Fibroblast of skin of right biceps (primary cell): ENCODE measurements around the gene CERS6.

Source experiments
- DNase-seq: peaks from one replicate; pipeline ENCODE4 v3.0.0-alpha.2; 2013

CERS6 gene

DNA sequence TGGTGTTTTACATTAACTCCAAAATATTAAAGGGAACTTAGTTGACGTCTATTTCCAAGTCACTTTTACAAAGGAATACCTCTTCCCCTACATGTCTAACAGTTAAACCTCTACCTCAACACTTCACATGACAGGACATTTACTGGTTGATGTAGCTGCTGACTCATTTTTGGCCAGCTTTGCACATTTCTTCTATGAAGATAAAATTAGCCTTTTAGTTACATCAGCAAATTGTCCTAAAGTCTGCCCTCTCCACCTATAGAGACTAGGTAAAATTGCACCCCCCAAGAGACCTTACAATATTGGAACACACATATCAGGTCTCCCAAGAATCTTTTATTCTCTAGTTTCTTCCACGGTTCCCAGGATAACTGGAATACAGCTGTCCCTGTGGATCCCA is 10.1 kb upstream of the CERS6 start:
- no peak for DNase-seq

DNA sequence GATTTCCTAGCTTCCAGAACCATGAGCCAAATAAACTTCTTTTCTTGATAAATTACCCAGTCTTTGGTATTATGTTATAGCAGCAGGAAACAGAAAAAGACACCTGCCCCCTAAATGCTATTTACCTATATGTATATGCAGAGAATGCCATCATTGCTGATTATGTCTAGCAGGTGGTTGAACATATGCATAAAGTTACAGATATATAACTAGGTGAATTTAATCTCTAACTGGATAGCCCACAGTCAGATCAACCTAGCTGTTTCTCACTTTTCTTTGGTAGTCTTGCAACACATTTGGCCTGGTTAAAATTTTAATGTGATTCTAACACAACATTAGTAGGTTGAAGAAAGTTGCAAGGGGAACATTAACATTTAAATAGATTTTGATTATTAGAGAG is 7.1 kb upstream of the CERS6 start:
- DNase-seq, result no peak

DNA sequence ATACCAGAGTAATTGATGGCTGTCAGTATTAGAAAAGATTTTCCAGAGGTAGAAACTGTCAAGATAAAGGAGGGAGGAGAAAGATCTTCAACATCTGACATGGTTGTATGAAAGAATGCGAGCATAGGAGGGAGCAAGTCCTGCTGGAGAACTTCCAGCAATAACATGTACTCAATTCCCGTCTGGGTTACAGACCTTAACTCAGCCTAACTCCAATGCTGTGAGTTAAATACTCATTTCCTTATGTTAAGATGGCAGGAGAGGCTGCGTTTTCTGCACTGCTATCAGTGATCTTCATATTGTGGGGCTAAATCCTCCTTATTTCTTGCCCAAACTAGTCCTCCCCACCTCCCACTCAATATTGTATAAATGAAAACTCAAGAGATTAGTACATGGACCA is 6.7 kb upstream of the CERS6 start:
- DNase-seq, result peak; percentile 54

DNA sequence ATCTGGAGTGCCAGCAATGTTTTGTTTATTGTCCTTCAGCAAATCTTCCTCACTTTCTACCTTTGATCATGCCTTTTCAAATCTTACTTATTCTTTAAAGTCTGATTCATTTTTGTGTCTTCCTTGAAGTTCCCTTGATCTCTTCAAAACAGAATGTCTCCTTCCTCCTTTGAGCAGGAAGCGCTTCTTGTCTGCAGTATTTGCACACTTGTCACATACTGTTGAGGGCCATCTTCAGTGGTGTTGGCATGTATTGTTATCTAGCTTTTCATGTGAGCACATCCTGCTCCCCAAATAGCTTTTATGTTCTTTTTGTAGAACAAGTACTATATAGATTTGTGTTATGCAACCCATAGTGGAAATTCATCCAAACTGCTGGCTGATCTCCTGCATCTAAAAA is 5.9 kb upstream of the CERS6 start:
- DNase-seq, result no peak

DNA sequence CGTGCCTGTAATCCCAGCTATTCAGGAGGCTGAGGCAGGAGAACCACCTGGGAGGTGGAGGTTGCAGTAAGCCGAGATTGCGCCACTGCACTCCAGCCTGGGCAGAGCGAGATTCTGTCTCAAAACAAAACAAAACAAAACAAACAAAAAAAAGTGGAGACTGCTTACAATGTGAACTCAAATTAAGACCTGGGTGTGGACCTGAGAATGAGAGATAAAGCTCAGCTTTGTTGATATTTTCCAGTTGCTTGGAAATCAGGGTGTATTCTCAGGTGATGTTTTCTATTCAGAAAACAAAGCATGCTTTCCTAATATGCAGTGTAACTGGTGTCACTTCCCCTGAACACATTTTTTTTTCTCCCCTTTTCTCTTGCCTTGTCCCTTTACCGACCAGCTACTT is 5.3 kb upstream of the CERS6 start:
- DNase-seq, result no peak

DNA sequence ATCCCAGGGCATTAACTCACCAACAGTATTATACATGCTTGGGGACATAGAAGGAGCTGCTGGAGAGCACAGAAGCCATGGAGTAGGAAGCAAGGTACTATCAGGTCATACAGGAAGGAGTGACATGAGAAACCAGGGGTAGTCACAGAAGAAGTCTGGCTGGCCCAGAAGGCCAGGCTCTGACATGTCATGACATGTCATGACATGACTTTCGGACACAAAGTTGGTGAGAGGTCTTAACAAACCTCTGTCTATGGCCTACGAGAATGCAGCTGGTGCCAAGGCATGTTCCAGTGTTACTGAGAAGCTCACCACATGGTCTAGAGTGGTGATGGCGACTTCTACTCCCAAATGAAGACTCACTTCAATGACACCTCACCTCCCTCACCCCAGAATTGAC is 3.3 kb upstream of the CERS6 start:
- no peak for DNase-seq

DNA sequence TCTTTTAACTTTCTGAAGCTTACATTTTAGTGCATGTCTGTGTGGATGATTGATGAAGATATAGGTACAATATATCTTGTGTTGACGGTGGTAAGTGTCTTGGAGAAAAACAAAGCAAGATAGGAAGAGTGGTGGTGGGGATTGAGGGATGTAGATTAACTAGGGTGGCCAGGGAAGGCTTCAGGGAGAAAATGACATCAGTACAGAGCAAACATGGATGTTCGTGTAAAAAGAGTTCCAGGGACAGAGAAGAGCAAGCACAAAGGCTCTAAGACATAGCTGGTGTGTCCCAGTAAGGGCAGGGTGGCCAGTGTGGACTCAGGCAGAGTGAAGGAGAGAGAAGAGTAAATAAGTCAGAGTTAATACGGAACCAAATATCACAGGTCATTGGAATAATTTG is 2.7 kb upstream of the CERS6 start:
- DNase-seq, result no peak

DNA sequence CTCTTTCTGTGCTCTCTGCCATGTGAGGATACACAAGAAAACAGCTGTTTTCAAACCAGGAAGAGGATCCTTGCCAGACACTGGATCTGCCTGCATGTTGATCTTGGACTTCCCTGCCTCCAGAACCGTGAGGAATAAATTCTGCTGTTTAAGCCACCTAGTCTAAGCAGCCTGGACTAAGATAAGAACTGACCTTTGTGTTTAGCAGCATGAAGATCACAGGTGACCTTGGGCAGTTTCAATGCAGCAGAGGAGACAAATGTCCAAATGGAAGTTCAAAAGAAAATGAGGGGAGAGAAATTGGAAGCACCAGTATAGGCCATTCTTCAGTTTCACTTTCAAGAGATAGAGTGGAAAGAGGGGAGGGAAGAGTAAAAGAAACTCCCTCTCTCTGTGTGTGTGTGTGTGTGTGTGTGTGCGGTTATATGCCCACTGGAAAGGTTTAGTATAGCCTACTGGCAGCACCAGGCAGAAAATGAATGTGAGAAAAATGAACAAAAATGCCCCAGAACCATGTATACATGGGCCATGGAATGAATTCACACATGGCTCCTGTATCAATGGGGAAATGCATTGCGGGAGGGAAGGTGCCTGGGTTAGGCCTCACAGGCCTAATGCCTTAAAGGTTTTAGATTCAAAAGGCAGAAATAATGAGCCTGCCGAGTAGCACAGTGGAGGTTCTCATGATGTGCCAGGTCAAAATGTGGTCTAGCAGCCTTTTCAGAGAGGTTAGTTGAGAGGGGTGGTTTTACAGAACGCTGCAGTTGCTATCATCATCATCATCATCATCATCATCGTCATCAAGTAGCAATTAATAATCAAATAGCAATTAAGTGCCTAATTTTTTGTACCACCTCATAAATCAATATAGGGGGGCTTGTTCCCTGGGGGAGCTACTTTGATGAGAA is 1.1 kb upstream of the CERS6 start:
- no peak for DNase-seq

DNA sequence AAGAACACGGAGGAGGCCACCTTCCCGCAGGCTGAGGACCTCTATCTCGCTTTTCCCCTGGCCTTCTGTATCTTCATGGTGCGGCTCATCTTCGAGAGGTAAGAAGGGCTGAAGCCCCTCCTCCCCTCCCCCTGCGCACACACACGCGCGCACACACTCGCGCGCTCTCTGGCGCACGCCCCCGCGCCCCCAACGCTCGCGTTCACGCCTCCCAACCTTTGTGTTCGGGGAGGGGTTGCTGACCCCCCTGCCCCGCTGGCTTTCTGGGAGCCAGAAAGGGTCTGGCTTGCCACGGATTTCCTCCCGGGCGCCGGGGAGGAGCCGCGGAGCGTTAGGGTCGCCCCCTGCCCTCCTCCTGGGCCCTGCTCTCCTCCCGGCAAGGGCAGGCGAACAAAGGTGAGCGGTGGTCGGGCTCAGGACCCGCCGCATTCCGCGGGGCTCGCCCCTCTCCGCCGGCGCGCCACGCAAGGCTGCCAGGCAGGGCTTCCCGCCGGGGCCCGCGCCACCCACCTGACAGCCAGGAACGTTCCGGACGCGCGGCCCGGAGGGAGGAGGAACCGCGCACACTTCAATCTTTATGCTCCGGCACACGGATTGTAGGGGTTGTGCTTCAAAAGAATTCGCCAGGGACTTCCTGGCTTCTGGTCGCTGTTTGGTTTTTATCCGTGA is 583 bp downstream of the CERS6 start:
- DNase-seq, result peak; percentile 28

DNA sequence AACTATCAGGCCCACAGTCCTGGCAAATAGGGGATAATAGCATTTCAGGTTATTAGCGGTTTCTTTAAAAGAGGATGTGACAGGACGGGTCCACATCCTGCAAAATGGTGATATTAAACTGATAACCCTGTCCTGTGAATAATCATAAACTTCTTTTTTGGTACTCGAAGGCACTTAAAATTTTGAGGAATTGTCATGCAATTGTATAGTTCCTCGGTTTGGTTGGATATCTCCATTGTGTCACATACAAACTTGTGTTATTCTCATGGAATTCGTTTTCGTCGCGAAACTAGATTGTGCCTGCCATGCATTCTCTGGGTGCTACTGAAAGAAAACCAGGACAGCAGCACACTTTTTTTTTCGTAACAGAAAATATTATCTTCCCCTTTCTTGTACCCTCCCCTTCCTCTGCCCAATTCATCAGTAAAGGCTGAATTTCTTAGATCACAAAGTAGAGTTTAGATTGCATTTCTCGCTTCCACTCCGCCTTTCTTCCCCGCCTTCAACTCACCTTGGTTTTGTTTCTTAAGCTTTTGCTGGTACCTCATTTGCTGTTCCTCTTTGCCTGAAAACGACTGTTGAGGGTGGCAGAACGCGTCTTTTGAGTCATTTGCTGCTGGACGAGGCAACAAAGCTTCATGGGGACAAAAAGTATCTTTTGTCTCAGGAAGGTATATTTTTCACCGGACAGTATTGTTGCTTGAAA is 1.3 kb downstream of the CERS6 start:
- DNase-seq, result no peak

DNA sequence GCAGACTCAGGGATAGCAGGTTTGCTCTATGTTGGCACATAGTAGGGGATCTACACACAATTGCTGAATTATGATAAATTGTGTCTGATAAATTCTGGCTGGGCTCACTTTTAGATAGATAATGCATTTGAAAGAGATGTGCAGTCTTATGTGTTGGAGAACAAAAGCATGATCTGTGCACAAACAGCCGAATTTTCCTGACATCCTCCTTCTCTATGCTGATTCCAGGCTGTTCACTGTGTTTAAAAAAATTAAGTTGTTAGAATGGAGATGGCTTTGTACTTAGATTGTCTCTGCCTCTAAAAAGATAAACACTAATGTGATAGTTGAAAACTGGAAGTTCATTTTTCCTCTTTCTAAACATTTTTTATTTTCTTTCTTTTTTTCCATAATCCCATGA is 2.1 kb downstream of the CERS6 start:
- DNase-seq, result no peak

DNA sequence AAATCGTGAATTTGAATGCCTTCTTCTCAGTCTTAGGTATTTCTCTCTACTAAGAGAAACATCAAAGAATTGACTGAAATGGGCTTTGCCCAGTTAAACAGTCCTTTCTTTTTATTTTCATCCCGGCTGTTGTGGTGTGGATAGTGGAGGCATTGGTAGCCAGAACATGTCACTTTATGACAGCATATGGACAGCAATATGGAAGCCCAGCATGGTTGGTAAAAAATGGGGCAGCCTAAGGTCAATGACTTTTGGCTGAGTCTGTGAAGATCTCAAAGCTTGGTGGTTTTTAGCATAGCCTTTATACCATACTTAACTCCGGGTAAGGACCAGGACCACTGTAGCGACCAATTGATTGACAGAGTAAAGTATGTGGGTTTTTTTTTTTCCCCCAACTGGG is 3.2 kb downstream of the CERS6 start:
- DNase-seq, result no peak

DNA sequence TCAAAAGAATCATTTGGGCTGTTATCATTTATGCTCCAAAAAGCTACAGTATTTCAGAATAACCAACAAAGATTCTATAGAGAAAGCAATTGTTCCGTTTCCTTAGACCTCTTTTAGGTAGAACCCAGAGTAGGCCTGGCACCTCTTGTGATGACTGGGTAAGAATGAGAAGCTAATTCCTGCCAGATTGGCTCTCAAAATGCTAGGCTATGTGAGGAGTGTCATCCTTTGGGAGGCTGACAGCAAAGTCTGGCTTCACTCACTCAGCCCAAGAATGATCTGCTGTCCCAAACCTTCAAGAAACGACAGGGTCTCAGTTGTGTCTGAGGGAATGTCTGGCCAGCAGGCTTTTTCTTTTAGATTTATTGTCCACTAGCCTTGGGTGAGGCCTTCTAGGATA is 4.5 kb downstream of the CERS6 start:
- no peak for DNase-seq

DNA sequence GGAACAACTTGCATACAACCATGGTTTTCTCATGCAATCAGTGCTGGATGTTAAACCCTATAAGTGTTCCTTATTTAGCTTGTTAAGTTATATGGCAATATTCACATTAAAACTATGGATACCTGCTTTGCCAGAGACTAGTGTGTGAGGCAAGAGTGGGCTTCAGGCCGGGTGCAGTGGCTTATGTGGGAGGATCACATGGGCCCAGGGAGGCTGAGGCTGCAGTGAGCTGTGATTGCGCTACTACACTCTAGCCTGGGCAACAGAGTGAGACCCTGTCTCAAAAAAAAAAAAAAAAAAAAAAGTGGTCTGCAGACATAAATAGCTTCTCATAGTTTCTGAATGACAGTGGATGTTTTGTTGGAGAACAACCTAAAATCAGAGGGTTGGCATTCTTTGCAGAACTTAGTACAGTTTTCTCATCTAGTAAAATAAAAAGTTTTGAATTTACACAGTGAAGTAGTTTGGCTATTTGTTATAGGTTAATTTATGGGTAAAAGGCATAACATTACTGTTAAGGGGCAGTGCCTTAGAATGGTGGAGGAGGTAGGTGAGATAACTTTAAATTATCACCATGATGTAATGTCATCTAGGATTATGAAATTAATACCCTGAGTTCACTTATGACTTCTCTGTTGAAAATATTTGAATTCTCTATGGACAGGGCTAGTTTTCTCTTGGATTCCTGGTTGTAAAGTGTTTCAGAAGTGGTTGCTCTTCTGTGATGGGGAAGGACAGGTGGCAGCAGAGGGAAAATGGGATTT is 5.3 kb downstream of the CERS6 start:
- no peak for DNase-seq

DNA sequence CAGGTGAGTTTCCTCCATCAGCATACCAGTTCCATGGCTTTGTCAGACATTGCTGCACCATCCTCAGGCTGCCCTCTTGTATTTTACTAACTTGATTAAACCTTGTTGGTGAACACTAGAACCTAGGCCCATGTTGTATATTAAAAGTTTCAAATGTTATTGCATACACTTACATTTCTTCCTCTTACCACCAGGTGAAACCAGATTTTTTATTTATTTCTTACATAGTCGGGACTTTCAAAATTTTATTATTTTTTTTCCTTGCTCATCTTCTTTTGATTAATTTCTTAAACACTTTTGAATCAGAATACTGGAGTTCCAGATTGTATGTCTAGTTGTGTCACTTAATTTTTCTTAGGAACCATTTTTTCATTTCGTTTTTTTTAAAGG is 5.9 kb downstream of the CERS6 start:
- no peak for DNase-seq

DNA sequence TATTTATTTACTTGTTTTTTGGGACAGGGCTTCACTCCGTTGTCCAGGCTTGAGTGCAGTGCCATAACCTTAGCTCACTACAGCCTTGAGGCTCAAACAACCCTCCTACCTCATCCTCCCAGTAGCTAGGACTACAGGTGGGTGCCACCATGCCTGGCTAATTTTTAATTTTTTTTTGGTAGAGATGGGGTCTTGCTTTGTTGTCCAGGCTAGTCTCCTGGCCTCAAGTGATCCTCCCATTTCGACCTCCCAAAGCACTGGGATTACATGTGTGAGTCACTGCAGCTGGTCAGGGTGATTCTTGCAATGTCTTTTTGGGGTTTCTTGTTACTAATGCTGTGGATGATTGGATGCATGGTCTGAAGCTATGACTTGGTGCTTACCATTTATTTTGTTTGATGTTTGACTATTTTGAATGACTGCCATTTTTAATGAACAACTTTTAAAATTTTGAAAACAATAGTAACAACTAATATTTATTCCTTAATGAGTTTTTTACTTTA is 6.5 kb downstream of the CERS6 start:
- no peak for DNase-seq

DNA sequence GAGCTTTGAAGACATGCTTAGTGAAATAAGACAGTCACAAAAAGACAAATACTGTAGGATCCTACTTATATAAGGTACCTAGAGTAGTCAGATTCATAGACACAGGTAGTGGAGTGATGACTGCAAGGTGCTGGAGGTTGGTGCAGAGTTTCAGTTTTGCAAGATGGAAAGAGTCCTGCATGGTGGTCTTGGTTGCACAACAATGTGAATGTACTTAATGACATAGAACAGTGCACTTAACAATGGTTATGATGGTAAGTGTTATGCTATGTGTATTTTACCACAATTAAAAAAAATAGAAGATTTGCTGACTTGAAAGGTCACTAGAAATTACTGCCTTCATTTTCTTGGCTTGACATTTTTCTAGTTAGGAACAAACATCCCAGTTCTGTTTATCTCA is 9.5 kb downstream of the CERS6 start:
- DNase-seq, result no peak

DNA sequence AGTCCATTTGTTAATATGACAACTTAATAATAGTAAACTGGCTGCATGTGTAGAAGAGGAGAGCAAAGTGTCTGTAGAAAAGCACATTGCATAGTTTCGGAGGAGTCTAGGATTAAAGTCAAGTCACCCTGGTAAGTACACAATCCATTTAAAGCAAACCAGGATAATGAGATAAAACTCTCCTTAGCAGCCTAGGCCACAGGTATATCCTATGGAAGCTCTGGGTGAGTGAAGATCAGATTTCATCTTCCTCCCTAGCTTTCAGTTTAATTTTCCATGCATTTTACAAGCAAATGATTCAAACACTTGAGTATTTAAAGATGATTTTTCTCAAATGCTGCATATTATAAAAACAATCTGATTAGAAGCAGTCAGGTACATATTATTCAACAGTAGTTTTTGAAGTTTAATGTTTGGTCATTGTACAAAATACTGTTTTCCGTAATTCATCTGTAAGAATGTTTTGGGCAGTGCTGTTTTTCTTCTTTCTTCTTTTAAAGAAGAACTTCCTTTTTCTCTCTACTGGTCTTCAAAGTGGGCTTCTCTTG is 10.2 kb downstream of the CERS6 start:
- no peak for DNase-seq

DNA sequence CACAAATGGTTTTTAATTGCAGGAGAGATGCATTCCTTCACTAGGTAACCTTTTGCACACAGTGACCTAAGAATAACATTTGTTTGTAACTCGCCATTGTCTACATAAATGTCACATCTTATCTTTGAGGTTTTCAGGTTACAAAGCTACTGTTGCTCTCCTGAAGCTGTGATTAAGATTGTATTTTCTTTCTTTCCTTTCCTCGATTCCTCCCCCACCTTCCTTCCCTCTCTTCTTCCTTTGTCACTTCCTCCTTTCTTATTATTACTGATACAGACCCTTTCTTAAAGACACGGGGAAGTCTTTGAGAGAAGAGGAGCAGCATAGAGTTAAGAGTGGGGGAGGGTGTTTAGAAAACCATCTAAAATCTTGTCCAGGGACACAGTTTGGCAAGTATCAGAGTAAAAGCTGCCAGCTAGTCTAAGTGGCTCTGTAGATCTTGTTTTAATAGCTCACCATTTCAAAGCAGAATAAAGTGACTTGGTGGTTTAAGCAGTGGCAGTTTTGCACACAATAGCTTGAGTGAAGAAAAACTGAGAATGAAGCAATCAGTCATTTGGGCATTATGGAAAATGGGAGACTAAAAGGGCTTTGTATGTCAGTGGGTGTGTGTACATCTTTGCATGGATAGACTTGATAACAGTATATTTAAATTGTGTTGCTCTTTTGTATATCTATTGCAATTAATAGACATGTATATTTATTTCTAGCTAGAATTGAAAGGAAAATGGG is 10.9 kb downstream of the CERS6 start:
- DNase-seq, result no peak

DNA sequence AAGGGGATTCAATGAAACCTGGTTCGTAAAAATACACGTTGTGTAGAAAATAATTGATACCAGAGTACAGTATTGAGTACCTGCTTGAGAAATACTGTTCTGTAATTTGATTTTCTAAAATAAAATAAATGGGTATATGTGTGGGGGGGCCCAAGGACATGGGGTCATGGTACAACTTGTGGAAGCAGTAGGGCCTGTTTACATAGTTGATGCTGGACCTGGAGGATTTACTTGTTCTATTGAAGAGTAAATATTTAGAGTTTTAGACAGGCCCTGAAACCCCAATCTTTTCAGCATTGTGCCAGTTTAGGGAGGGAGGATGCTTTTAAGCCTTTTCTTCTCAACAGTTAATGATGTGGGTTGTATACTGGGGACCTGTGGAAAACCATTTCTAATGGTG is 11.7 kb downstream of the CERS6 start:
- DNase-seq, result no peak

DNA sequence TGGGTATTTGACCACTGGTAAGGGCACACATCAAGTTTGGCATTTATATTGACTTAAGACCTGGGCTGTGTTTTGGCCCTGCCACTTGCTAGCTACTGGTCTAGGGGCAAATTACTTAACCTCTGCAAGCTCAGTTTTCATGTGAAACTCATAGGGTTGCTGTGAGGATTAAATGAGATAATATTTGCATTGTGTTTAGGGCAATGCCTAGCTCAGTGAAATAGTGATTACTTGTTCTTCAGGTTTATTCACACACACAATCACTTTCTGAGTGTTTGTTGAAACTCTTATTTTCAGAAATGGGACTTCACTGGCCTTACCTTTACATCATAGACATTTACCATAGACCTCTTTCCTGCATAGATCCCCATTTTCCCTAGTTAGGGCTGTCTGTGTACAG is 12.3 kb downstream of the CERS6 start:
- DNase-seq, result no peak
